Measurements from ENCODE around the gene CDK7.
A peak's percentile ranks its signal among the peaks of the same experiment; 100 is the strongest.

GRCh38 chr5:69217548-69218526, 16.8 kb upstream of the CDK7 start:
- peak in 5 of 7 experiments; percentile 19 to 57 (median 46) for TF ChIP-seq CTCF (IDR thresholded peaks at IDR 0.05)
- peak; percentile 75 to 91 (median 91) for TF ChIP-seq POLR2A (IDR thresholded peaks at IDR 0.05)
